Inflammatory macrophage treated with lipopolysaccharide for 1 hour (primary cell): ENCODE results near the gene CAMSAP2.
A peak's percentile ranks its signal among the peaks of the same experiment; 100 is the strongest.

Experiments
- DNase-seq, 2 donors: peaks; one replicate each; pipeline ENCODE4 v3.0.0-alpha.2; 2020 to 2022

CAMSAP2 gene

GRCh38 chr1:200885623-200886402, 147.1 kb downstream of the CAMSAP2 start:
- no peak for DNase-seq

GRCh38 chr1:200886594-200886993, 147.9 kb downstream of the CAMSAP2 start:
- no peak for DNase-seq

DNA sequence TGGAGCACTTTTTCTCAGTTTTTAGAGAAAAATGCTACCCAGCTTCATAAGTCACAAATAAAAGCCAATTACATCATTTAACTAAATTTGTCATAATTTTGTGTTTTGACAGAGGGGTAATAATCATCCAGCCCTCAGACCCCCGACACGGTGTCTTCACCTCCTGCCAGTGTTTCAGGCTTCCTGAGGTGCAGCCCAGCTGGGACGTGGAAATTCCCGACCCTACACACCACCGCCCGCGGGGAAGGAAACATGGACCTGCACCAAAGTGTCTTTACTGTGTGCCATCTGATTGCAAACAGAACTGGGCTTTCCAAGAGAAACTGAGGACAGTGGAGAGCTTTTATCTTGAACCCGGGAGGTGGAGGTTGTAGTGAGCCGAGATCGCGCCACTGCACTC, 148.3 kb downstream of the CAMSAP2 start:
- no peak for DNase-seq

- DNase-seq, result no peak
These were observed 149.2 kb downstream of the CAMSAP2 start for GRCh38 chr1:200887772-200888348.

DNA sequence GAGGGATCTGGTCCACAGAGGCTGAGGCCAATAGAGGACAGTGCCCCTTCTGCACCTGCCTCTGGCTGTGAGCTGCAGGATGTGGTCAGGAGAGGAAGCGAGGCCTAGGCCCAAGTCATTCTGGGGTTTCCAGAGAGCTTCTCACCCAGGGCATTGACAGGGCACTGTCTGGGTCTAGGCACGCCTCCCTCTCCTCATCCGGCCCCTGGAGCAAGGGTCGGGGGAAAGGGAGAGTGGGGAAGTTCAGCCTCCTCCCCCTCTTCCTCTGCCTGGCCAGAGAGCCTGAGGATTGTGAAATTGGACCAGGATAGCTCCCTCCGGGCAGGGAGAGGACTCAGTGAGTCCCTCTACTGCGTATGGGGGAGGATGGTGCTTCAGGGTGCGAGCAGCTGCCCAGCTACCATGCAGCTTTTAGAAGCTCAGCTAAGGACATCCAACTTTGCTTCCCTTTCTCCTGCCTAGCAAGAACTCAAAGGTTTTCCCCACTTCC, 149.7 kb downstream of the CAMSAP2 start:
- DNase-seq, result peak; percentile 78 to 82

GRCh38 chr1:200889571-200889970, 150.9 kb downstream of the CAMSAP2 start:
- no peak for DNase-seq

- DNase-seq, result no peak
These were observed 151.3 kb downstream of the CAMSAP2 start for GRCh38 chr1:200890027-200890426.

- peak in 1 of 2 donors; percentile 22 for DNase-seq
These were observed 152.4 kb downstream of the CAMSAP2 start for GRCh38 chr1:200890818-200891773.

GRCh38 chr1:200891774-200892157, 153.1 kb downstream of the CAMSAP2 start:
- no peak for DNase-seq

GRCh38 chr1:200892546-200892945, 153.9 kb downstream of the CAMSAP2 start:
- DNase-seq, result no peak

GRCh38 chr1:200892958-200893357, 154.3 kb downstream of the CAMSAP2 start:
- DNase-seq, result no peak

GRCh38 chr1:200893411-200893901, 154.8 kb downstream of the CAMSAP2 start:
- DNase-seq, result no peak

GRCh38 chr1:200894712-200895442, 156.2 kb downstream of the CAMSAP2 start, which contains the start of gene INAVA:
Gene INAVA (plus strand): TSS chr1:200894900. CDS start chr1:200898401, 3,501 bp downstream.
- DNase-seq, result no peak

- no peak for DNase-seq
These were observed 156.7 kb downstream of the CAMSAP2 start for GRCh38 chr1:200895443-200895789.

GRCh38 chr1:200895801-200896530, 157.3 kb downstream of the CAMSAP2 start:
- no peak for DNase-seq

DNA sequence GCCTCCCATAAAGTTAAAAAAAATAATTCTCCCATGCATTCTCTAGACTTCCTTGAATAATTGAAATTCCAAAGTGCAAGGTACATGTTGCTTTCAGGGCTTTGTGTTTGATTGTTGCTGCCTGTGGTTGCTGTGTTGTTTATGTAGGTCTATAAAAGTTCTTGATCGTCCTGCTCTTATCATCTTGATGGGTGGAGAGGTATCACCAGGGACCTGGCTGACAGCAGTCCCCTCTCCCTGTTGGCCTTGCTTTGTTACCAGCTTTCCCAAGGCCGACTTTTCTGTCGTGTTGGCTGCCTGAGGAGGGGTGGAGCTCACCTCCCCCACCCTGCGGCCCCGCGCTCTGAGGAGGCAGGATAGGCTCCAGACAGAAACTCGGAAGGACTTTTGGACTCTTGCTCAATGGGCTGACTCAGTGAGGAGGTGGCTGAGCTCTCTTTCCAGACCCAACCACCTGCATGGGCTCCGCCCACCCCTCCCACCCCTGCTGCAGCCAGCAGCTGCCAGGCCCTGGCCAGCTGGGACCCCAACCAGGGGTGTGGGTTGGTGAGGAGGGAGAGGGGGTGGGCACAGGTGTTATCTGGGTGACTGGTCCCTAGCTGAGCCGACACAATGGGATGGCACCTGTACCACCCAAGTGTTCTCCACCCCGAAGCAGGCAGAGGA, 158.0 kb downstream of the CAMSAP2 start:
- peak in 1 of 2 donors; percentile 38 for DNase-seq

DNA sequence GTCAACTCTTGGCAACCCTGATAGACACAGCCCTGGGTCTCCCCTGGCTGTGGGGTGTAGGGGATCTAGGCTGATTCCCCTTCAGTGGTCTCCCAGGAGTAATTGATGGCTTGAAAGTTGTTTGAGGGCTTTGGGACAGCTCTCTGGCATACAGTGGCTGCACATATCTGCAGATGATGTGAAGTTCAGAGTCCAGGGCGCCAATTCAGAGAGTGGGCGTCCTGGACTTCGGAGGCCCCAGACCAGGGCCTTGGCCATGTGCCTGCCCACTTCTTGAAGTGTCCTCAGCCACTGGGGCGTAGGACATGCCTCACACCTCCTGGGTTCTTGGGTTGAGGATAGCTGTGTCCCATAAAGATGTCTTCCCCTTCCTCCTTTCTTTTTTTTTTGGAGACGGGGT, 158.6 kb downstream of the CAMSAP2 start:
- no peak for DNase-seq

DNA sequence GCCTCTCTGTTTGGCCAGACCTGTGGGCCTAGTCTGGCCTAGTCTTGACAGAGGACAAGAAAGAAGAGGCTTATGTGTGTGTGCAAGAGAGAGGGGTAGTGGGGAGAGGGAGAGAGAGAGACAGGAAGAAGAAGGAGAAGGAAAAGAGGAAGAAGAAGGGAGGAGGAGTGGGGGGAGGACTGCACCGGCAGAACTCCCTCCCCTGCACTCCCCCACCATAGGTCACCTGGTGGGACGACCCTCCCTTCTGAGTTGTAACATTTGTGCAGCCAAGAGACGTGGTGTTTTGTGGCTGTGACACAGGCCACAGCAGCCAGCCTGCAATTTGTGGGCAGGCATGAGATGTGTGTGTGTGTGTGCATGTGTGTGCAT, 160.3 kb downstream of the CAMSAP2 start:
- no peak for DNase-seq

DNA sequence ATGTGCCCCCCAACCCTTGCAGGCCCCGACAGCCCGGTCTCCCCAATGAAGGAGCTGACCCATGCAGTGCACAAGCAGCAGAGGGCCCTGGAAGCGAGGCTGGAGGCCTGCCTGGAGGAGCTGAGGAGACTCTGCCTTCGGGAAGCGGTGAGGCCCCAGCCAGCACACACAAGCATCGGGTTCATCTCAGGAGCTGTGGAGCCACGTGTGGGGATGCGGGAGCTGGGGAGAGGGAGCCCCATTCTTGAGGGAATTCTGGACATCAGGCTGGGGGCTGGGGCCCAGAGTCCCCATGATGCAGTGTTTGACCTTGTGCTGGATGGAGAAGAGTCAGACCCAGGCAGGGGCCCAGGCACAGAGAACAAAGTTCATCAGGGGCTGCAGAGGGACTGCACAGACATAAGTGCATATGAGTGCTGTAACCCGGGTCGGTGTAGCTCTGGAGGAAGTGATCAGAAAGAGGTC, 160.8 kb downstream of the CAMSAP2 start:
- DNase-seq, result no peak

GRCh38 chr1:200899954-200900867, 161.5 kb downstream of the CAMSAP2 start:
- DNase-seq, result no peak
